Activated naive CD8-positive, alpha-beta T cell (primary cell): ENCODE data around the gene C11orf42.
"Not testable (repeated sequence)": the region's sequence is repeated elsewhere in the genome, so short reads cannot be mapped to it uniquely, and the experiment has no call there.

ENCODE experiments used
- H3K27ac Mint-ChIP-seq: one replicate; pipeline ENCODE4 v1.8.0; 2021; ENCODE audit warnings: mixed read lengths
- H3K27me3 Mint-ChIP-seq: one replicate; pipeline ENCODE4 v1.8.0; 2021; ENCODE audit warnings: mixed read lengths
- H3K36me3 Mint-ChIP-seq: one replicate; pipeline ENCODE4 v1.8.0; 2021; ENCODE audit warnings: mixed read lengths
- H3K4me1 Mint-ChIP-seq: one replicate; pipeline ENCODE4 v1.8.0; 2021; ENCODE audit warnings: low read depth, mixed read lengths
- H3K4me3 Mint-ChIP-seq: one replicate; pipeline ENCODE4 v1.8.0; 2021; ENCODE audit warnings: mild to moderate bottlenecking, mixed read lengths
- H3K9me3 Mint-ChIP-seq: one replicate; pipeline ENCODE4 v1.8.0; 2021; ENCODE audit warnings: low read depth, mixed read lengths

C11orf42 gene

DNA sequence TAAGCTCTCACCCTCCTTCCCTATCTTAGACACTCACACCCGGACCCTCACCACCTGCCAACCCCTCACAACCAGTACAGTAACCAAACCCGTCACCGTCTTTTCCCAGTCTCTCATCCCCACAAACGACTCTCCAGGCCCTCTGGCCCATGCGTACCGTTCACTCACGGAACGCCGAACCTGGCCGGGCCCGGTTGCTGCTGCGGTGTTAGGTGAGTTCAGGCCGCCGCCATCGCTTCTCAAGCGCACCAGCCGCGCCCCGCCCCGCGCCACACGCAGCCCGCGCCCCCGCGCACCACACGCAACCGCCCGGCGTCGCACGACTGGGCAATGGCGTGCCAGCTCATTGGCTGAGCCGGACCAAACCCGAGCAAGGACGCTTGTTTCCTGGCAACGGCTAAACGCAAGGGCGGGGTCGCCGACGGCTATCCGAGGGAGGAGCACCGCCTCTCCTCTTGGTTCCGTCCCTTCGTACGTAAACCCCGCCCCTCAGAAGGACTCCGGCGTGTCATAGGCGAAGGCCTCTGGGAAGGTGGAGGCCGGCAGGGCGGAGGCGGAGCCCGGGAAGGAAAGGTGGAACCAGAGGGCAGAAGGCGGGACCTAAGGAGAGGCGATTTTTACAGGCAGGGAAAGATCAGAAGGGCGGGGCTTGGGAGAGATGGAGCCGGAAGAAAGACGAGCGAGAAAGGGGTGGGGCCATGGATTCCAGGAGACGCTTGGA is 29.2 kb downstream of the C11orf42 start, which contains the start of gene FHIP1B:
Gene FHIP1B, minus strand, starts transcription at position 250 of the 721 bp plus-strand sequence. CDS start 10,120 bp downstream, outside the sequence.
- Mint-ChIP-seq H3K4me1 (peaks cover 44% of the 10 kb centered on the region), H3K27me3 (no peaks in the 10 kb centered on the region), H3K9me3 (no peaks in the 10 kb centered on the region)

DNA sequence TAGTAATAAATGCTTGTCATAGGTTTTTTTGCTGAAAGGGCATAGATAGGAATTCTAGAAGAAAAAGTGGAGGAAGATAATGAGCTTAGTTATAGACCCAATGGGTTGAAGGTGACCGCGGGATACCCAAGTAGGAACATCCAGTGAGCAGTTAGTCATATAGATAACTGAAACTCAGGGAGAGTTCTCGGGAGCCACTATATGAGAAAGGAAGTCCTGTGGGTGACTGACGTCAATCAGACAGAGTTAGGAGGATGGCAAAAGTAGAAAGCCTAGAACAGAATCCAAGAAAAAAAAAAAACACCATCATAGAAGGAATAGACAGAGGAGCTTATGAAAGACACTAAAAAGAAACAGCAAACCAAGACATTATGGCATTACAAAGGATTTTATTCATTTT is 31.9 kb downstream of the C11orf42 start:
- Mint-ChIP-seq H3K4me3 (no peak overlapping the region), H3K36me3 (no peaks in the 10 kb centered on the region), H3K27ac (no peak overlapping the region), H3K9me3 (no peaks in the 10 kb centered on the region), H3K4me1 (peaks cover 22% of the 10 kb centered on the region), H3K27me3 (no peaks in the 10 kb centered on the region)

More for the DNA sequence above, 29.2 kb downstream of the C11orf42 start, which contains the start of gene FHIP1B:
- H3K27ac Mint-ChIP-seq: peak within 1 kb of the TSS; percentile 96
- H3K4me3 Mint-ChIP-seq: peak within 1 kb of the TSS; percentile 100
- H3K36me3 Mint-ChIP-seq: peaks cover under 1% of the 10 kb centered on the region

- no peak overlapping the region for H3K27ac Mint-ChIP-seq
- peaks cover 20% of the 10 kb centered on the region for H3K4me1 Mint-ChIP-seq
- no peaks in the 10 kb centered on the region for H3K36me3 Mint-ChIP-seq
- H3K4me3 Mint-ChIP-seq: no peak overlapping the region
- no peaks in the 10 kb centered on the region for H3K9me3 Mint-ChIP-seq
- no peaks in the 10 kb centered on the region for H3K27me3 Mint-ChIP-seq
Observed at GRCh38 chr11:6237761-6238302, 32.5 kb downstream of the C11orf42 start.

DNA sequence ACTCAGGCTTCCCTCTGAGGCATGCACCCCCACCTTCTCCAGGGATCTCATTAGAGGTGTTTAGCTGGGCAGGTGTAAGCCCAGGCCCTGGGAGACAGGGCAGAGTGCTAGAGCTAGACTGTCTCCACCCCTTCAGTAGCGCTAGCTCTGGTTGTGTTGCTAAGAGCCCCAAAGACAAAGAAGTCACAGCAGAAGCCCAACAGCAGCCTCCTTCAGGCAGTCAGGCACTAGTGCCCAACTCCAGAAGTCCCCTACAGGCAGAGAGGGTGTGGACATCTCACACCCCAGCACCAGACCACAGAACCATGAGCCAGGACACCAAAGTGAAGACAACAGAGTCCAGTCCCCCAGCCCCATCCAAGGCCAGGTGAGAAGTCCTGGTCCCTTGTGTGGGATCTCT is 33.5 kb downstream of the C11orf42 start, which contains the start of gene CNGA4:
Gene CNGA4, plus strand, starts transcription at position 188 of the 400 bp plus-strand sequence. Its CDS starts 118 bp downstream, at position 306.
- H3K9me3 Mint-ChIP-seq: no peaks in the 10 kb centered on the region
- H3K27me3 Mint-ChIP-seq: peaks cover 4% of the 10 kb centered on the region
- H3K4me1 Mint-ChIP-seq: peaks cover 11% of the 10 kb centered on the region
- H3K27ac Mint-ChIP-seq: no peak within 1 kb of the TSS
- H3K36me3 Mint-ChIP-seq: no peaks in the 10 kb centered on the region
- no peak within 1 kb of the TSS for H3K4me3 Mint-ChIP-seq

DNA sequence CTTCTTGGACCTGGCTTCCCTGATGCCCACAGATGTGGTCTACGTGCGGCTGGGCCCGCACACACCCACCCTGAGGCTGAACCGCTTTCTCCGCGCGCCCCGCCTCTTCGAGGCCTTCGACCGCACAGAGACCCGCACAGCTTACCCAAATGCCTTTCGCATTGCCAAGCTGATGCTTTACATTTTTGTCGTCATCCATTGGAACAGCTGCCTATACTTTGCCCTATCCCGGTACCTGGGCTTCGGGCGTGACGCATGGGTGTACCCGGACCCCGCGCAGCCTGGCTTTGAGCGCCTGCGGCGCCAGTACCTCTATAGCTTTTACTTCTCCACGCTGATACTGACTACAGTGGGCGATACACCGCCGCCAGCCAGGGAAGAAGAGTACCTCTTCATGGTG is 34.8 kb downstream of the C11orf42 start:
- H3K4me1 Mint-ChIP-seq: peaks cover 3% of the 10 kb centered on the region
- no peaks in the 10 kb centered on the region for H3K36me3 Mint-ChIP-seq
- no peak overlapping the region for H3K27ac Mint-ChIP-seq
- H3K9me3 Mint-ChIP-seq: no peaks in the 10 kb centered on the region
- H3K4me3 Mint-ChIP-seq: no peak overlapping the region
- peaks cover 6% of the 10 kb centered on the region for H3K27me3 Mint-ChIP-seq

DNA sequence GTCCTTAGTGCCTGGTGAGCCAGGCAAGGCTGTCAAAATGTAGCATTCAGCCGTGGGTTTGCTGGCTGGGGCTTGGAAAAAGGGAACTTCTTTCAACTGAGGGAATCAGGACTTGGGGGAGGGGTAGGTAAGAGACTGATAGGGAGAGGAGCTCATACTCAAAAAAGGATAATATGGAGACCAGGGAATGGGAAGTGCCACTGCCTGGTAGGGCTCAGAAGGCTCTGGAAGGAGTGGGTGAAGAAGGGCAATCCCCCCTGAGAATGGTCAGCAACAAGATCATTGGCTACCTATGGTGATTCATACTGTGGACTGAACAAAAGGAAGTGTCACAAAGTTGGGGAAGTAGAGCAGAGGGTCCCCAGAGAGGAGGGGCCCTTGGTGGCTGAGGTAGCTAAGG is 35.4 kb downstream of the C11orf42 start:
- no peaks in the 10 kb centered on the region for H3K4me1 Mint-ChIP-seq
- no peak overlapping the region for H3K4me3 Mint-ChIP-seq
- H3K9me3 Mint-ChIP-seq: no peaks in the 10 kb centered on the region
- H3K27me3 Mint-ChIP-seq: peaks cover 6% of the 10 kb centered on the region
- no peak overlapping the region for H3K27ac Mint-ChIP-seq
- no peaks in the 10 kb centered on the region for H3K36me3 Mint-ChIP-seq

DNA sequence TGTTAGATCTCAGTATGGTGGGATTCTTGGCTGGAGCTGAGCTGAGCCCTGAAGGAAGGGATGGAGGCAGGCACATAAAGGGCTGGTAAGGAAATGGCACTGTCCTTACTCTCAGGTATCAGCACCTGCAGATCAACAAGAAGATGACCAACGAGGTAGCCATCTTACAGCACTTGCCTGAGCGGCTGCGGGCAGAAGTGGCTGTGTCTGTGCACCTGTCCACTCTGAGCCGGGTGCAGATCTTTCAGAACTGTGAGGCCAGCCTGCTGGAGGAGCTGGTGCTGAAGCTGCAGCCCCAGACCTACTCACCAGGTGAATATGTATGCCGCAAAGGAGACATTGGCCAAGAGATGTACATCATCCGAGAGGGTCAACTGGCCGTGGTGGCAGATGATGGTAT is 36.0 kb downstream of the C11orf42 start:
- Mint-ChIP-seq H3K27me3 (peaks cover 6% of the 10 kb centered on the region), H3K4me1 (no peaks in the 10 kb centered on the region), H3K4me3 (no peak overlapping the region), H3K27ac (no peak overlapping the region), H3K9me3 (no peaks in the 10 kb centered on the region), H3K36me3 (no peaks in the 10 kb centered on the region)

- H3K9me3 Mint-ChIP-seq: no peaks in the 10 kb centered on the region
- H3K4me1 Mint-ChIP-seq: no peaks in the 10 kb centered on the region
Observed at GRCh38 chr11:6245536-6245935, 40.2 kb downstream of the C11orf42 start.

DNA sequence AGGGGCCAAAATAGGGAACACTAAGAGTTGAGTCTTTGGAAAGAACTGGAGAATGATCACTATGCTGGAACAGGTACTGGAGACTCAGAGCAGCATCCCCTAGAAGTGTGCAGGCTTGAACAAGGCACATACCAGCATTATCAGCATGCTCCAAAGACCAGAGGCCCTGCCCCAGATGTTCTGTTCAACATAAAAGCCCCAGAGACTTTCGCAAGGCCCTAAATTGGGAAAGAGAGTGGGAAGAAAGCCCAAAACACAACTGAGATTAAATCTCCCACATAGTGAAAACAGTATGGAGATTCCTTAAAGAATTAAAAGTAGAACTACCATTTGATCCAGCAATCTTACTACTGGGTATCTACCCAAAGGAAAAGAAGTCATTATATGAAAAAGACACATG is 42.9 kb downstream of the C11orf42 start:
- Mint-ChIP-seq H3K36me3 (no peaks in the 10 kb centered on the region), H3K27me3 (peaks cover 7% of the 10 kb centered on the region), H3K27ac (no peak overlapping the region), H3K4me3 (no peak overlapping the region), H3K9me3 (no peaks in the 10 kb centered on the region), H3K4me1 (no peaks in the 10 kb centered on the region)

More at GRCh38 chr11:6245536-6245935, 40.2 kb downstream of the C11orf42 start:
- Mint-ChIP-seq H3K27me3 (peaks cover 7% of the 10 kb centered on the region), H3K4me3 (no peak overlapping the region), H3K27ac (no peak overlapping the region), H3K36me3 (no peaks in the 10 kb centered on the region)

- H3K27ac Mint-ChIP-seq, H3K4me1 Mint-ChIP-seq: not testable (repeated sequence)
Observed at GRCh38 chr11:6248897-6249296, 43.5 kb downstream of the C11orf42 start.

DNA sequence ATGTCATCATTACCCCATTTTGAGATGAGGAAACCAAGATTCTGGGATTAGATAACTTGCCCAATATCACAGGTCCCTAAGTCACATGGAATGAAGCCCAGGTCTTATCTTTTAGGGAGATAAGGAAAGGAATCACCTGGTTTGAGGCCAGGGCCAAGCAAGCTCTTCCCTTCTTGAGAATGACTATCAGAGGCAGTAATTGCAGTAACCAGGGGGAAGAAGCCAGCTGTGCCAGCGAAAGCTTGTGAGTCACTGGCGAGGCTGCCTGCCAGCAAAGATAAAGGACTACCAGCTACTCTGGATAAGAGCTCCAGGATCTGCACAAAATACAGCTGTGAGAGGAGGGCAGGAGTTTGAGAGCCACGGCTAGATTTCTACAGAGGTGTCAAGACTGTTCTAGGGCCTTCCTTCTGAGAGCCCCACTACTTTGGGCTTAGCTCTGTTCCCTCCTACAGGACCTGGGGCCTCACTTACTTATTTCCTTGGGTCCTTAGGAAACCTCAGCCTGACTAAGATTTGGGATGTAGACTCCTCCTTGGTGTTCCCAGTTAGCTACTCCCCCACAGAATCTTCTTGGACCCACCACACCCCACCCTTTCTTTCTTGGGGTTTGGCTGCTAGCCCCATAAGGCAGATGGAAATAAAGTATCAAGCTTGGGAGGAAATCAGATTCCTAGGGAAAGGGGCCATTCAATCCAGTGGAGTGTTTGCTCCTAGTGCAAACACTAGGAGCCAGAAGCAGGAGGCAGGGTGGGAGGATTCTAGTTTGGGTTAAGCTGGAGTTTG is 44.6 kb downstream of the C11orf42 start:
- no peaks in the 10 kb centered on the region for H3K4me1 Mint-ChIP-seq

More at GRCh38 chr11:6248897-6249296, 43.5 kb downstream of the C11orf42 start:
- not testable (repeated sequence) for H3K36me3 Mint-ChIP-seq, H3K27me3 Mint-ChIP-seq, H3K9me3 Mint-ChIP-seq, H3K4me3 Mint-ChIP-seq

GRCh38 chr11:6251120-6251733 is 45.9 kb downstream of the C11orf42 start:
- Mint-ChIP-seq H3K36me3 (no peaks in the 10 kb centered on the region), H3K9me3 (no peaks in the 10 kb centered on the region), H3K4me1 (no peaks in the 10 kb centered on the region), H3K27ac (no peak overlapping the region), H3K4me3 (no peak overlapping the region), H3K27me3 (peaks cover 1% of the 10 kb centered on the region)

More for the DNA sequence above, 44.6 kb downstream of the C11orf42 start:
- H3K9me3 Mint-ChIP-seq: no peaks in the 10 kb centered on the region
- H3K27ac Mint-ChIP-seq: no peak overlapping the region
- no peak overlapping the region for H3K4me3 Mint-ChIP-seq
- no peaks in the 10 kb centered on the region for H3K36me3 Mint-ChIP-seq
- H3K27me3 Mint-ChIP-seq: peaks cover 1% of the 10 kb centered on the region

DNA sequence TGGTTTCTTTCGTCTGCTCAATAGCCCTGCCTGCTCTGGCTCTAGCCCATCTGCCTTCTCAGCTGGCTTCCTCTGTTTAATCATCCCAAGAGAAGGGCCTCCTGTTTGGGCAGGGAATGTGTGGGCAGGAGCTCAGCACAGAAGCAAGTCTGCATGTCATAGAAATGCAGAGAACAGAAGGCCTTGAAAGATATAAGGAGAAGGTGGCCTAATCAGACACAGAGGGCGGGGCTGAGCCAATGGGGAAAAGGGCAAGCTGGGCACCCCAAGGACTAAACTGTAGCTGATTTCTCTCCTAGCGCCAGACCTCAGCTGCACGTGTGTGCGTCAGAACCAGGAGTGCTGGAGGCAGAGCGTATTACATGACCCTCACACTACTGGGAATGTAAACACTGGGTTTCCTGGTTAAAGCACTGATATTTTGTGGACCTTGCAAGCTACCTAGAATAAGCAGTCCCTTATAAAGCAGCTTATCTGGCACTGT is 46.7 kb downstream of the C11orf42 start:
- no peaks in the 10 kb centered on the region for H3K9me3 Mint-ChIP-seq
- no peaks in the 10 kb centered on the region for H3K4me1 Mint-ChIP-seq
- H3K36me3 Mint-ChIP-seq: no peaks in the 10 kb centered on the region
- H3K27me3 Mint-ChIP-seq: peaks cover 1% of the 10 kb centered on the region
- H3K4me3 Mint-ChIP-seq: no peak overlapping the region
- no peak overlapping the region for H3K27ac Mint-ChIP-seq

- Mint-ChIP-seq H3K27me3 (peaks cover 1% of the 10 kb centered on the region), H3K4me3 (no peak overlapping the region), H3K27ac (no peak overlapping the region), H3K4me1 (no peaks in the 10 kb centered on the region), H3K36me3 (no peaks in the 10 kb centered on the region), H3K9me3 (no peaks in the 10 kb centered on the region)
Observed at GRCh38 chr11:6253197-6253596, 47.8 kb downstream of the C11orf42 start.
